Measurements from ENCODE around the gene ZFP64.

ZFP64 gene

DNA sequence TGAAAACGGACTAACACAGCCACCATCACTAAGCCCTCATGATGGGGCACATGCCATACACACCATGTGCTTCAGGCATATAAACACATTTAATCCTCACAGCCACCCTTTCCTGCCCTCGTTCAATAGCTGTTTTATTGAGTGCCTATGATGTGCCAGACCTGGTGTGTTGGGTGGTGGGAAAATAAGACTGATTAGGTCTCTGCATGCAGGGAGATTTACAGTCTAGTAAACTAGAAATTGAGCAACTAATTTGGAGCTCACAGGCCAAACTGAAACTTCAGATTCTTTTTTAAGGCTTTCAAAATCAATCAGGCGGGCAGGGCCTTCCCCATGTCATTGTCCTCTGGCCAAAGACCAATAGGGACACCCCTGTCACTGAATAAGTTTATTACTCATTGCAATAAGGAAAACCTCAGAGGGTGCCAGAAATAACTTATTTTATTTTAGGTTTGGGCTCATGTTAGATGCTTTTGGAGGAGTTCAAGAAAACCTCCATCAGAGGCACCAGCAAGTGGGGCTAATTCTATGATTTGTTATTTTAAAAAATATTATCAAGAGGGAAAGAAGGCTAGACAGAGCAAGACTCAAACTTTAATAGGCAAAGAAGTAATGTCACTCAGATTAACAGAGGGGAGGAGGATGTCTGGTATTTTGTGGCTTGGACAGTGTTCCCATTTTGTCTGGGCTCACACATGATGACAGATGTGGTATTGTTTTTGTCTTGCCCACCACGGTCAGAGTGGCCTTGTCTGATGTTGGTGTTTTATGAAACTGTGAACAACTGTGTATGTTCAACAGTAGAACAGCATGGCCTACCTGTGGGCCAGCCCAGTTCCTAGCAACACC is 12.0 kb downstream of the ZFP64 start:
- DNase-seq (ENCODE audit: low read depth in 2 of 2), result no peak
- no peak overlapping the region for H3K4me3 ChIP-seq (replicated peaks in 1 of 2; ENCODE audit: low read depth in 2 of 2, low read length in 2 of 2)
- TF ChIP-seq CTCF (IDR thresholded peaks at IDR 0.05; ENCODE audit: low read depth, low read length), result no peak

- DNase-seq (ENCODE audit: low read depth in 2 of 2), result no peak
- TF ChIP-seq CTCF (IDR thresholded peaks at IDR 0.05; ENCODE audit: low read depth, low read length), result no peak
- H3K4me3 ChIP-seq (replicated peaks in 1 of 2; ENCODE audit: low read depth in 2 of 2, low read length in 2 of 2), result no peak overlapping the region
Measured at GRCh38 chr20:52178691-52179090, 12.9 kb downstream of the ZFP64 start.

DNA sequence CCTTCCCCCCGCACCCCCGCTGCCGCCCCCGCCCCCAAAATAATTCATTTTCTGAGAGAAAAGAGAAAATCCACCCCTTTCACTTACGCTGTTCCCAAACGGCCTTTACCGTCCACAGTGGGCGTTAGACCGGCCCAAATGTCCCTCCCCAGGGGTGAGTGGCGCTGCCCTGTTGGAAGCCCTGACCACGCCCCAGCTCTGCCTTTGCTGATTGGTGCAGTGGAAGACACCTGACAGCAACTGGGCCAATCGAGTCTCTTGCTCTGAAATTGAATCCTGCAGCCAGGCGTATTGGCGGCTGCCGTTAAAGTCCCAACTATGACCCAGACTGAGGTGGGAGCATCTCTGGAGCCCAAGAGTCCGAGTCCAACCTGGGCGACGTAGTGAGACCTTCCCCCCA is 15.7 kb downstream of the ZFP64 start:
- no peak for DNase-seq (ENCODE audit: low read depth in 2 of 2)
- H3K4me3 ChIP-seq (replicated peaks in 1 of 2; ENCODE audit: low read depth in 2 of 2, low read length in 2 of 2), result no peak overlapping the region
- TF ChIP-seq CTCF (IDR thresholded peaks at IDR 0.05; ENCODE audit: low read depth, low read length), result no peak

DNA sequence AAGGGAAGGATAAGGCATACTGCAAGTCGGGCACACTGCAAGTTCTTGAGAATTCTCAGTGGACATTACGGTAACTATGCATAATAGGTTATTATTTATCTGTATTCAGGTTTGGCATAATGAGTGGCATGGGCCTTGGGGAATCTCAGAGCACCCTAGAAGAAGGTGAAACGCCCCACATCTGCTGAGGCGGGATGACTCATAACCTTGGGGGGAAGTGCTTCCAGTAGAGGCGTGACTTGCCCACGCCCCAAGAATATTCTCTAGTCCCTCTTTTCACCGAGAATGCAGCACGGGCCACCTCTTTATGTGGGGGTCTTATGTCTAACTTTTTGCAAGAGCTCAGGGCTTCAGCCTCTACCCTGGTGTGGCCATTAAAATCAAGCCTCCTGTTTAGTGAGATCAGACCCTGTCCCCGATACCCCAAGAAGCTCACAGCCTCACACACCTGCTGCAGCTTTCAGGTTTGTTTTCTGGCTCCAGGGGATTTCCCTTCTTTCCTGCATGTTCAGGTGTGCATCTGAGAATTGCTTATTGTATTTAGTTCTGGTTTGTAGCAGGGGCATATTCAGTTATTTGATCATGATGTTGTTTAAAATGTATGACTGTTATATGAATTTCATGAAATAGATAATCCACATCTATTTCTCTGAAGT is 19.1 kb downstream of the ZFP64 start:
- DNase-seq (ENCODE audit: low read depth in 2 of 2), result no peak
- TF ChIP-seq CTCF (IDR thresholded peaks at IDR 0.05; ENCODE audit: low read depth, low read length), result no peak
- no peak overlapping the region for H3K4me3 ChIP-seq (replicated peaks in 1 of 2; ENCODE audit: low read depth in 2 of 2, low read length in 2 of 2)

DNA sequence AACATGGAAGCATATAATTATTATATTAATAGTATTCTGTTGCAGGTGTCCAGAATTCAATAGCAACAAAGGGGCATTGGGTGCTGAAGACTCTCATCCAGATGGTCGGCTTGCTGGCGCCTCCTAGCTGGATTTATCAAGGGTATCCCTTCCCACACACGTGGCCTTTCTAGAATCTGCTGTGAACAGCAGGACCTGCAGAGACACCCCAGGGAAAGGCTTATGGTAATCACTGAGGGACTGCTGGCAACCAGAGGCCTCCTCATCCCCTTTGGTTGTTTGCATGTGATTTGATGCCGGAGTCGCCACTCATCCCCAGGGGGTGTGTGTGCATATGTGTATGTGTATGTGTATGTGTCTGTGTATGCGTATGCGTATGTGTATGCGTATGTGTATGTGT is 20.6 kb downstream of the ZFP64 start:
- TF ChIP-seq CTCF (IDR thresholded peaks at IDR 0.05; ENCODE audit: low read depth, low read length), result no peak
- no peak overlapping the region for H3K4me3 ChIP-seq (replicated peaks in 1 of 2; ENCODE audit: low read depth in 2 of 2, low read length in 2 of 2)
- no peak for DNase-seq (ENCODE audit: low read depth in 2 of 2)

GRCh38 chr20:52168116-52168515 is 23.5 kb downstream of the ZFP64 start:
- TF ChIP-seq CTCF (IDR thresholded peaks at IDR 0.05; ENCODE audit: low read depth, low read length), result no peak
- no peak overlapping the region for H3K4me3 ChIP-seq (replicated peaks in 1 of 2; ENCODE audit: low read depth in 2 of 2, low read length in 2 of 2)
- DNase-seq (ENCODE audit: low read depth in 2 of 2), result no peak
